ENCODE measurements around the gene HOXC13. TPM values are rescaled to one million over a fixed set of nuclear protein-coding genes. Genes with fewer than 3 reads are reported as not detected.

The HOXC13 gene
- total and polyA plus RNA-seq, 9 of the 15 experiments (the other 6 are each of a cell fraction or from before 2014, with no cell fraction given) = 0.03 to 0.29 (median 0.17) TPM; not detected in 2

DNA sequence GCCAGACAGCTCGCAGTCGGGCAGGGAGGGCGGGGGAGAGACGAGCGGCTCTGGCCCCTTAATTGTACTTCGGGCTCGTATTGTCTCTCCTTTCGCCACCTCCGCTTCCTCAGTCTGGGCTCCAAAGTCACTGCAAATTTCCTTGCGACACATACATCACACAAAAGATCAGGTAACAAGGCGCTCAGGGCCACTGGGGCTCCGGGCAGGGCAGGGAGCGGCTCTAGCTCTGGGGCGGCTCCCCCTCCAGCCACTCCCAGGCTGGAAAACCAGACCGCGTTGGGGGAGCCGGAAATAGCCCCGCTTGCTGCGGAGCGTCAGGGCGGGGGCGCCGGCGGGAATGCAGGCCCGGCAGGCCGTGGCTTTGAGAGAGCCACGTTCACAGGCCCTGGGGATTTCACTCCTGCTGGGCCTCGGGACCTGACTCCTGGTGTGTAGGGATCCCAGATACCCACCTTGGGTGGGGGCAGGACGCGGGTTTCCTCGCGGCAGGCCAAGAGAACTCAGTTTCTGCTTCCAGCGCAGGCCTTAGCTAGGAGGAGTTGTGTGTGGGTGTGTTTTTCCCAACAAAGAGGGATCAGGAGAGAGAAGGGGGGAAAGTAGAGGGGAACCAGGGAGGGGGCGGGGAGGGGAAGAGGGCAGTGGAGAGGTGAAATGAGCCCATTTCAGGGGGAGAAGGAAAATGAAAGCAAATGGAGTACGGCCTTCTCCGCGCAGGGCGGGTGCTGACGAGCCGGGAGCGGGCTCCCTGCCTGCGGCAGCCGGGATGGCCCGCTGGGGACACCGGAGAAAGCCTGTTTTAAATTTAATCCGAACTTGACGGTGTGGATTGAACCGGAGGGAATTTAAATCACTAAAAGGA, 57.0 kb downstream of the HOXC13 start:
- ChIA-PET CTCF (ENCODE audit: low intra/inter-chr PET ratio) (no interaction called here), POLR2A (interaction anchor here (0.5 to 1.9 kb wide), 6 partner anchors 24 to 404 kb away, joined by 3 to 4 read pairs (median 3); no protein-coding TSS in a partner anchor)
- Histone ChIP-seq H3K36me3 (ENCODE audit: control insufficient read depth, insufficient read depth, low read length) (no peaks in the 10 kb centered on the region), H3K9me1 (ENCODE audit: control insufficient read depth, insufficient read depth, low read length) (no peaks in the 10 kb centered on the region), H3K79me2 (ENCODE audit: control insufficient read depth, insufficient read depth, low read length) (peaks cover 39% of the 10 kb centered on the region), H3K4me3 (peak overlapping the region; percentile 61), H3K4me2 (ENCODE audit: insufficient read depth, low read length) (peak overlapping the region; percentile 92), H3K4me1 (replicated peaks in 1 of 2; ENCODE audit: control insufficient read depth in 2 of 2, insufficient read depth in 2 of 2, low read length in 2 of 2) (peaks cover 31 to 73% of the 10 kb centered on the region in 2 experiments), H3K9ac (ENCODE audit: insufficient read depth in 1 of 2, low read depth in 2 of 2, low read length in 2 of 2) (peak overlapping the region; percentile 87 to 96), H3K27me3 (ENCODE audit: control insufficient read depth in 2 of 2, insufficient read depth in 2 of 2, low read length in 2 of 2) (peaks cover 0 to 8% of the 10 kb centered on the region in 2 experiments; a peak in 2 of 5 replicates), H2AFZ (ENCODE audit: low read depth, low read length) (peak overlapping the region; percentile 93), H4K20me1 (replicated peaks; ENCODE audit: control insufficient read depth, insufficient read depth, low read length) (no peaks in the 10 kb centered on the region), H3K27ac (ENCODE audit: extremely low read depth, low read depth, low read length) (peak overlapping the region; percentile 94), H3K9me3 (replicated peaks; ENCODE audit: control insufficient read depth, insufficient read depth, low read depth, low read length) (no peaks in the 10 kb centered on the region)
- ATAC-seq (peak; percentile 79), FAIRE-seq (peak; percentile 88), DNase-seq (ENCODE audit: extremely low read depth in 1 of 4, low spot score in 3 of 4) (peak; percentile 80 to 90 (median 86))
- under 1% methylated on average over 38 of the region's 48 CpGs for WGBS (ENCODE audit: insufficient coverage, low coverage, missing lambda C conversion rate)
- no TSS peak for BruUV-seq (replicated peaks)
- in situ Hi-C loops (cut with MboI) = no loop called here
- intact Hi-C loops (cut with micrococcal nuclease) = no loop called here
- peak; percentile 64; the same call in 1 of the 2 replicates for TF ChIP-seq MYC (IDR thresholded peaks at IDR 0.05; ENCODE audit: low read depth, low read length)
- no peak for TF ChIP-seq MYC (CRISPR knock-in tag; IDR thresholded peaks at IDR 0.05; ENCODE audit: borderline replicate concordance, low read depth)
- no peak for TF ChIP-seq HNRNPUL1 (IDR thresholded peaks at IDR 0.05; ENCODE audit: low read length)
- TF ChIP-seq ZFX (CRISPR knock-in tag; IDR thresholded peaks at IDR 0.05) = peak; percentile 96
- TF ChIP-seq NEUROD1 (IDR thresholded peaks at IDR 0.05; ENCODE audit: borderline replicate concordance, low read depth, low read length, partially characterized antibody) = no peak
- TF ChIP-seq FIP1L1 (IDR thresholded peaks at IDR 0.05; ENCODE audit: low read depth, low read length, poor library complexity, severe bottlenecking) = no peak
- no peak for TF ChIP-seq ZNF57 (CRISPR knock-in tag; IDR thresholded peaks at IDR 0.05)
- TF ChIP-seq ZNF143 (CRISPR knock-in tag; IDR thresholded peaks at IDR 0.05) = no peak
- TF ChIP-seq TGIF2 (CRISPR knock-in tag; IDR thresholded peaks at IDR 0.05) = peak; percentile 48; the same call in 1 of the 2 replicates
- no peak for TF ChIP-seq THRAP3 (IDR thresholded peaks at IDR 0.05; ENCODE audit: borderline replicate concordance)
- no peak for TF ChIP-seq FOSL1 (tag; conservative IDR thresholded peaks at IDR 0.05)
- TF ChIP-seq RNF2 (IDR thresholded peaks at IDR 0.05) = 0 out of 2 replicates have a peak, but pooled peaks have one; percentile 24
- no peak for TF ChIP-seq HMGN3 (IDR thresholded peaks at IDR 0.05; ENCODE audit: borderline replicate concordance, extremely low read depth, insufficient read length, low read depth, low read length)
- TF ChIP-seq ZNF174 (CRISPR knock-in tag; IDR thresholded peaks at IDR 0.05) = no peak
- TF ChIP-seq PHF8 (IDR thresholded peaks at IDR 0.05; ENCODE audit: borderline replicate concordance, low read length) = peak; percentile 90
- no peak for TF ChIP-seq THRA (IDR thresholded peaks at IDR 0.05)
- TF ChIP-seq ETV6 (IDR thresholded peaks at IDR 0.05; ENCODE audit: borderline replicate concordance in 1 of 2, low read depth in 2 of 2, low read length in 1 of 2) = peak in 1 of 2 experiments; percentile 65; a peak in 1 of 4 replicates
- TF ChIP-seq ETV6 (CRISPR knock-in tag; IDR thresholded peaks at IDR 0.05; ENCODE audit: borderline replicate concordance) = no peak
- no peak for TF ChIP-seq ZNF780A (CRISPR knock-in tag; IDR thresholded peaks at IDR 0.05)
- no peak for TF ChIP-seq NONO (IDR thresholded peaks at IDR 0.05; ENCODE audit: low read depth in 2 of 2, low read length in 1 of 2)
- no peak for TF ChIP-seq ILF3 (IDR thresholded peaks at IDR 0.05; ENCODE audit: borderline replicate concordance)
- TF ChIP-seq KDM5B (IDR thresholded peaks at IDR 0.05; ENCODE audit: insufficient replicate concordance, low read depth, low read length) = peak; percentile 83

All from K562 (cell line).